ENCODE measurements around the gene LAX1.

The LAX1 gene

GRCh38 chr1:203818399-203818798 is 53.4 kb downstream of the LAX1 start:
- TF ChIP-seq CTCF (conservative IDR thresholded peaks at IDR 0.05; ENCODE audit: low read length), result no peak
- no peak for DNase-seq (ENCODE audit: low read depth)

GRCh38 chr1:203823306-203823705 is 58.3 kb downstream of the LAX1 start:
- H3K4me3 ChIP-seq (ENCODE audit: low read length), result no peak overlapping the region
- TF ChIP-seq CTCF (conservative IDR thresholded peaks at IDR 0.05; ENCODE audit: low read length), result no peak
- peak; percentile 82 for DNase-seq (ENCODE audit: low read depth)

More at GRCh38 chr1:203818399-203818798, 53.4 kb downstream of the LAX1 start:
- H3K4me3 ChIP-seq (ENCODE audit: low read length), result no peak overlapping the region

Data from AG10803 (cell line).